Measurements from ENCODE around the gene FRAS1.
A peak's percentile ranks its signal among the peaks of the same experiment; 100 is the strongest.

- TF ChIP-seq, protein P1, sequence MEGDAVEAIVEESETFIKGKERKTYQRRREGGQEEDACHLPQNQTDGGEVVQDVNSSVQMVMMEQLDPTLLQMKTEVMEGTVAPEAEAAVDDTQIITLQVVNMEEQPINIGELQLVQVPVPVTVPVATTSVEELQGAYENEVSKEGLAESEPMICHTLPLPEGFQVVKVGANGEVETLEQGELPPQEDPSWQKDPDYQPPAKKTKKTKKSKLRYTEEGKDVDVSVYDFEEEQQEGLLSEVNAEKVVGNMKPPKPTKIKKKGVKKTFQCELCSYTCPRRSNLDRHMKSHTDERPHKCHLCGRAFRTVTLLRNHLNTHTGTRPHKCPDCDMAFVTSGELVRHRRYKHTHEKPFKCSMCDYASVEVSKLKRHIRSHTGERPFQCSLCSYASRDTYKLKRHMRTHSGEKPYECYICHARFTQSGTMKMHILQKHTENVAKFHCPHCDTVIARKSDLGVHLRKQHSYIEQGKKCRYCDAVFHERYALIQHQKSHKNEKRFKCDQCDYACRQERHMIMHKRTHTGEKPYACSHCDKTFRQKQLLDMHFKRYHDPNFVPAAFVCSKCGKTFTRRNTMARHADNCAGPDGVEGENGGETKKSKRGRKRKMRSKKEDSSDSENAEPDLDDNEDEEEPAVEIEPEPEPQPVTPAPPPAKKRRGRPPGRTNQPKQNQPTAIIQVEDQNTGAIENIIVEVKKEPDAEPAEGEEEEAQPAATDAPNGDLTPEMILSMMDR (IDR thresholded peaks at IDR 0.05) = peak in 2 of 3 experiments; percentile 51 to 58
- TF ChIP-seq POLR2AphosphoS5 (IDR thresholded peaks at IDR 0.05; ENCODE audit: insufficient read depth in 1 of 2, low read depth in 1 of 2) = no peak
Measured at GRCh38 chr4:78517050-78517652, 460.0 kb downstream of the FRAS1 start.

Data from vagina (tissue), 2 donors.